ENCODE measurements around the gene CAMKK2.
"Not testable (repeated sequence)": the region's sequence is repeated elsewhere in the genome, so short reads cannot be mapped to it uniquely, and the experiment has no call there.

CAMKK2 gene

DNA sequence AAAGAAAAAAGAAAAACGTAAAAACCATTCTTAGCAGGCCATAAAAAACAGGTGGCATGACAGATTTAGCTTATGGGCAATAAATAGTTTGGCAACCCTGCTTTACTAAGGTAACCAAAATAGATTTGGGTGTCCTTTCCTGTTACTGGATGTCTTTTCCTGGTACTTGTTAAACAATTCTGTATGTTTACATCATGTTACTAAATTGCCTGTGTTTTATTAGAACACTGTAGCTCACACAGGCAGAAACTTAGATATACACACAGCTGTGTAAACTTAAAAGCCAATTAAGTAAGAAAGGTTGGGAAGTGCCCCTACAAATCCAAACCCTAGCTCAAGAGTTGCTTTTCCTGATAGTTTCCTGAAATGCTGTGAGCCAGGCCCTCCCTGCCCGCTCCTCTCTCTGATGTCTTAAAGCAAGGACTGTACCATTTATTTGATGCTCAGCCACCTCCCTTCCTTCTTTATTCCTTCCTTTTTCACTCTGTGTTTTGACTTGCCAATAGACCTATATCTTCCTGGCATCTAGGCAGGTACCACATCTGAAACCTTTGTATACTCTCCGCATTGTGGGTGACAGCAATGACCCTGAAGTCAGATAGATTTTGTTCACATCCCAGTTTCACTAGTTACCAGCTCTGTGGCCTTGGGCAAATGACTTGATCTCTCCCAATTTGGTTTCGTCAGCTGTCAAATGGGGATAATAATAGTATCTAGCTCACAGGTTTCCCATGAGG, 3.7 kb upstream of the CAMKK2 start:
- no peak for DNase-seq (ENCODE audit: insufficient read length, low spot score)

GRCh38 chr12:121299662-121300061, 3.2 kb upstream of the CAMKK2 start:
- TF ChIP-seq SPI1 (IDR thresholded peaks at IDR 0.05; ENCODE audit: low read depth, low read length): no peak
- TF ChIP-seq POU2F2 (IDR thresholded peaks at IDR 0.05; ENCODE audit: low read depth, low read length): no peak
- no peak for TF ChIP-seq POLR2AphosphoS5 (IDR thresholded peaks at IDR 0.05; ENCODE audit: low read depth, low read length)
- TF ChIP-seq PAX5 (IDR thresholded peaks at IDR 0.05; ENCODE audit: insufficient read depth, low read length, severe bottlenecking): no peak
- no peak for TF ChIP-seq POLR2A (IDR thresholded peaks at IDR 0.05; ENCODE audit: low read depth, low read length)
- no peak for TF ChIP-seq TAF1 (IDR thresholded peaks at IDR 0.05; ENCODE audit: low read depth, low read length)
- DNase-seq (ENCODE audit: insufficient read length, low spot score) (no peak), FAIRE-seq (no peak)

More for the DNA sequence above, 3.7 kb upstream of the CAMKK2 start:
- no peak for FAIRE-seq
- TF ChIP-seq POLR2AphosphoS5 (IDR thresholded peaks at IDR 0.05; ENCODE audit: low read depth, low read length): no peak
- no peak for TF ChIP-seq POU2F2 (IDR thresholded peaks at IDR 0.05; ENCODE audit: low read depth, low read length)
- TF ChIP-seq POLR2A (IDR thresholded peaks at IDR 0.05; ENCODE audit: low read depth, low read length): no peak
- TF ChIP-seq PAX5 (IDR thresholded peaks at IDR 0.05; ENCODE audit: insufficient read depth, low read length, severe bottlenecking): no peak
- no peak for TF ChIP-seq SPI1 (IDR thresholded peaks at IDR 0.05; ENCODE audit: low read depth, low read length)
- TF ChIP-seq TAF1 (IDR thresholded peaks at IDR 0.05; ENCODE audit: low read depth, low read length): no peak

GRCh38 chr12:121298411-121298810, 1.9 kb upstream of the CAMKK2 start:
- not testable (repeated sequence) for DNase-seq (ENCODE audit: insufficient read length, low spot score); FAIRE-seq

- no peak for TF ChIP-seq POLR2A (IDR thresholded peaks at IDR 0.05; ENCODE audit: low read depth, low read length)
- TF ChIP-seq SPI1 (IDR thresholded peaks at IDR 0.05; ENCODE audit: low read depth, low read length): no peak
- TF ChIP-seq POLR2AphosphoS5 (IDR thresholded peaks at IDR 0.05; ENCODE audit: low read depth, low read length): no peak
- peak; percentile 68 for FAIRE-seq
- DNase-seq (ENCODE audit: insufficient read length, low spot score): no peak
These were observed 1.0 kb upstream of the CAMKK2 start for GRCh38 chr12:121297435-121297991.

DNA sequence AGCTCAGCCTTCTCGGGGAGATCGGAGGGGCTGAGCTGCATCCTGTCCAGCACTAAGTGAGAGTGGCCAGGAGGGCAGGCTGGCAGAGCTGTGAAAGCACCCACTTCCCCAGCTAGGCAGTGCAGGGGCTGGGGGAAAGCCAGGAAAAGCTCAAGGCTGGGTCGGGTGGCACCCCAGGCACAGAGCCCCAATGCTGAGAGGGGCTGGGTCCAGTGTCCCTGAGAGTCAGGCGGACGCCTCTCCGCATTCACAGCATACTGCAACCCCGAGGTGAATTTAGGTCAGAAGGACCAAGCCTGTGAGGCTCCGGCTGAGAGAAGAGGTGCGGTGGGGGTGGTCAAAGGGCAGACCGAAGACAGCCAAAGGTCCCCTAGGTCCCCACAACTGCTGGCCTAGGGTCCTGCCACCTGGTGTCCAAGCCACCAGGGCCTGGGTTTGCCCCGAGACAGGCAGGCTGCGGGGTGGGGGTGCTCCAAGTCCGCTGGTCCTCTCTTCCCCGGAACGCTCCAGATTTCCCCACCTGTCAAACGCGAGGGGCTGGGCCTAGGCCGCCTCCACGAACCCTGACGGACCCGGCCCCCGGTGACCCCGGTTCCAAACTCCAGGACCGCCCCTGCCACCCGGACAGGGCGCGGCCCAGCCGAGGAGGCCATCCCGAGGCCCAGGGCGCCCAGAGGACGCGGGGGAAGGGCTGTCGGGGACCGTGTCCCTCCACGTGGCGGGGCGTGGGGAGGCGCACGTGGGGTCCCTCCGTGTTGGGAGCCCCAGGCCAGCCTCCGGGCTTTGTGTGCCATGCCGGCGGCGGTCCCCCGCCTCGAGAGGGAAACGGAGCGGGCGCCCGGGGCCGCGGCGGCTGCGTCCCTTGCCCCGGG, 527 bp downstream of the CAMKK2 start:
- no peak for DNase-seq (ENCODE audit: insufficient read length, low spot score)
- peak; percentile 23 for FAIRE-seq
- TF ChIP-seq SPI1 (IDR thresholded peaks at IDR 0.05; ENCODE audit: low read depth, low read length): no peak
- no peak for TF ChIP-seq TAF1 (IDR thresholded peaks at IDR 0.05; ENCODE audit: low read depth, low read length)
- no peak for TF ChIP-seq POLR2A (IDR thresholded peaks at IDR 0.05; ENCODE audit: low read depth, low read length)
- no peak for TF ChIP-seq PAX5 (IDR thresholded peaks at IDR 0.05; ENCODE audit: insufficient read depth, low read length, severe bottlenecking)
- TF ChIP-seq POLR2AphosphoS5 (IDR thresholded peaks at IDR 0.05; ENCODE audit: low read depth, low read length): no peak

DNA sequence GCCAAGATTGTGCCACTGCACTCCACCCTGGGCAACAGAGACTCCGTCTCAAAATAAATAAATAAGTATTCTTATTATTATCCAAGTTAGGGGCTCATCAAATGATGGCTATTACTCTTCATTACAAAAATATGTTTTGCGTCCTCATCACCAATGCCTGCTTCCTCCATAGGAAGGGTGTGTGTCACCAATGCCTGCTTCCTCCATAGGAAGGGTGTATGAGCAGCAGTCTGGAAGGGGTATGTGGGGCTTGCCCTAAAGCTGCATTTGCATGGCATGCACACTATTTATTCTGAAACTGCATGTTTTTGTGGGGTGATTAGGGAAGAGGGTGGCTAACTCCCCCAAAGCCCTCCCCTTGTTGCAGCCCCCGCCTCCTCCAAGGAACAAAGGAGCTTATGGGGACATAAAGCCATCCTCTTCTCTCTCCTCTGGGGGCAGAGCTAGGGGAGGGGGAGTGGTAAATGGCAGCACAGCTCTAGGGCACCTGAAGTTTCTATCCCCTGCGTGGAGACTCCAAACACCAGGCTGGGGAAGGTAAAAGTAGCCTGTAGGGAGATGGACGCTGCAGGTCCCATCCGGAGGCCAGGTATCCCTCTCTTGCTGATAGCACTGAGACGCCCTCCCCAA, 1.3 kb downstream of the CAMKK2 start:
- DNase-seq (ENCODE audit: insufficient read length, low spot score) (no peak), FAIRE-seq (no peak)
- TF ChIP-seq POLR2AphosphoS5 (IDR thresholded peaks at IDR 0.05; ENCODE audit: low read depth, low read length) (no peak), POU2F2 (IDR thresholded peaks at IDR 0.05; ENCODE audit: low read depth, low read length) (no peak), PAX5 (IDR thresholded peaks at IDR 0.05; ENCODE audit: insufficient read depth, low read length, severe bottlenecking) (no peak), SPI1 (IDR thresholded peaks at IDR 0.05; ENCODE audit: low read depth, low read length) (no peak), POLR2A (IDR thresholded peaks at IDR 0.05; ENCODE audit: low read depth, low read length) (no peak), TAF1 (IDR thresholded peaks at IDR 0.05; ENCODE audit: low read depth, low read length) (no peak)

- no peak for FAIRE-seq
- DNase-seq (ENCODE audit: insufficient read length, low spot score): no peak
- TF ChIP-seq POLR2A (IDR thresholded peaks at IDR 0.05; ENCODE audit: low read depth, low read length) (no peak), SPI1 (IDR thresholded peaks at IDR 0.05; ENCODE audit: low read depth, low read length) (no peak), TAF1 (IDR thresholded peaks at IDR 0.05; ENCODE audit: low read depth, low read length) (no peak), POLR2AphosphoS5 (IDR thresholded peaks at IDR 0.05; ENCODE audit: low read depth, low read length) (no peak), POU2F2 (IDR thresholded peaks at IDR 0.05; ENCODE audit: low read depth, low read length) (no peak), PAX5 (IDR thresholded peaks at IDR 0.05; ENCODE audit: insufficient read depth, low read length, severe bottlenecking) (no peak)
These were observed 2.2 kb downstream of the CAMKK2 start for GRCh38 chr12:121294151-121294889.

- TF ChIP-seq SPI1 (IDR thresholded peaks at IDR 0.05; ENCODE audit: low read depth, low read length) (no peak), POLR2A (IDR thresholded peaks at IDR 0.05; ENCODE audit: low read depth, low read length) (no peak), POLR2AphosphoS5 (IDR thresholded peaks at IDR 0.05; ENCODE audit: low read depth, low read length) (no peak)
- FAIRE-seq (no peak), DNase-seq (ENCODE audit: insufficient read length, low spot score) (no peak)
These were observed 2.9 kb downstream of the CAMKK2 start for GRCh38 chr12:121293603-121294002.

DNA sequence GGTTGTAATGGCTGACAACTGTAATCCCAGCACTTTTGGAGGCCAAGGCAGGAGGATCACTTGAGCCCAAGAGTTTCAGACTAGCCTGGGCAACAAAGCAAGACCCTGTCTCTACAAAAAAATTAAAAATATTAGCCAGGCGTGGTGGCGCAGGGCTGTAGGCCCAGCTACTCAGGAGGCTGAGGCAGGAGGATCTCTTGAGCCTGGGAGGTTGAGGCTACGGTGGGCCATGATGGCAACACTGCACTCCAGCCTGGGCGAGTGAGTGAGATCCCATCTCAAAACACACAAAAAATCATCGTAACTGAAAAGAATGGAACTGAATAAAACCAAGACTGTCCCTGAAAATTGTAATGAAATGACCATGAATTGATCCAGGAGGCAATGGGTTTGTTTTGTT, 6.1 kb downstream of the CAMKK2 start:
- TF ChIP-seq TAF1 (IDR thresholded peaks at IDR 0.05; ENCODE audit: low read depth, low read length) (no peak), SPI1 (IDR thresholded peaks at IDR 0.05; ENCODE audit: low read depth, low read length) (no peak), PAX5 (IDR thresholded peaks at IDR 0.05; ENCODE audit: insufficient read depth, low read length, severe bottlenecking) (no peak), POLR2A (IDR thresholded peaks at IDR 0.05; ENCODE audit: low read depth, low read length) (no peak), POLR2AphosphoS5 (IDR thresholded peaks at IDR 0.05; ENCODE audit: low read depth, low read length) (no peak), POU2F2 (IDR thresholded peaks at IDR 0.05; ENCODE audit: low read depth, low read length) (no peak)
- FAIRE-seq: no peak
- DNase-seq (ENCODE audit: insufficient read length, low spot score): no peak
